Neural cell (in vitro differentiated cells): ENCODE results near the gene ZC3HAV1. TPM values are rescaled to one million over a fixed set of nuclear protein-coding genes. Genes with fewer than 3 reads are reported as not detected.

Experiments used
- H2AFZ ChIP-seq: fragments of 200-600, 300-800 bp; sonication (generic), shearing (Covaris generic); 2 replicates; pipeline ENCODE4 v1.6.0; 2014; ENCODE audit warnings: low read depth, mild to moderate bottlenecking, antibody characterized with exemption, low read length, moderate library complexity
- H3F3A ChIP-seq: fragments of 200-600 bp; shearing (Covaris generic); 2 replicates; pipeline ENCODE4 v1.6.1; 2016; ENCODE audit warnings: mild to moderate bottlenecking, moderate library complexity, mixed read lengths, antibody characterized with exemption, low read length; ENCODE audit not compliant: insufficient read depth, poor library complexity, severe bottlenecking
- H3K27ac ChIP-seq: fragments of 200-600, 300-800 bp; sonication (generic), shearing (Covaris generic); 2 replicates; pipeline ENCODE4 v1.5.1; 2014; ENCODE audit warnings: mild to moderate bottlenecking, low read length, moderate library complexity
- H3K27me3 ChIP-seq: fragments of 300-800, 200-600 bp; sonication (generic), shearing (Covaris generic); 2 replicates; pipeline ENCODE4 v1.6.0; 2014; ENCODE audit warnings: mild to moderate bottlenecking, low read depth, low read length, moderate library complexity; ENCODE audit not compliant: insufficient read depth
- H3K36me3 ChIP-seq: fragments of 300-800, 200-600 bp; sonication (generic), shearing (Covaris generic); 2 replicates; pipeline ENCODE4 v1.5.1; 2014; ENCODE audit warnings: mild to moderate bottlenecking, antibody characterized with exemption, low read length, moderate library complexity; ENCODE audit not compliant: insufficient read depth
- H3K4me2 ChIP-seq: fragments of 300-800, 200-600 bp; sonication (generic), shearing (Covaris generic); 2 replicates; pipeline ENCODE4 v1.6.0; 2014; ENCODE audit warnings: mild to moderate bottlenecking, low read length
- H3K4me3 ChIP-seq: fragments of 300-800, 200-600 bp; sonication (generic), shearing (Covaris generic); 2 replicates; pipeline ENCODE4 v1.5.1; 2014; ENCODE audit warnings: mild to moderate bottlenecking, low read length, moderate library complexity
- H3K79me2 ChIP-seq: fragments of 200-600 bp; shearing (Covaris generic); replicated peaks from 2 replicates; pipeline ENCODE4 v1.6.0; 2014; ENCODE audit warnings: mild to moderate bottlenecking, low read length, moderate library complexity; ENCODE audit not compliant: insufficient read depth
- H3K9ac ChIP-seq: fragments of 300-800, 200-600 bp; sonication (generic), shearing (Covaris generic); 2 replicates; pipeline ENCODE4 v1.6.1; 2016; ENCODE audit warnings: mild to moderate bottlenecking, low read length, mixed read lengths
- H3K9me2 ChIP-seq: fragments of 200-600 bp; shearing (Covaris generic); 2 replicates; pipeline ENCODE4 v1.6.1; 2016; ENCODE audit warnings: mild to moderate bottlenecking, low read length, mixed read lengths; ENCODE audit not compliant: insufficient read depth
- H3K9me3 ChIP-seq: fragments of 200-600, 300-800 bp; sonication (generic), shearing (Covaris generic); 2 replicates; pipeline ENCODE4 v1.6.1; 2016; ENCODE audit warnings: mild to moderate bottlenecking, mixed run types, low read length, moderate library complexity, mixed read lengths
- H4K20me1 ChIP-seq: fragments of 200-600 bp; shearing (Covaris generic); 2 replicates; pipeline ENCODE4 v1.6.1; 2016; ENCODE audit warnings: mild to moderate bottlenecking, mixed run types; ENCODE audit not compliant: insufficient read depth
- EP300 ChIP-seq: fragments of 450-650 bp; conservative IDR thresholded peaks from 2 replicates; pipeline ENCODE4 v1.6.1; 2014; ENCODE audit warnings: antibody characterized with exemption, mild to moderate bottlenecking, moderate library complexity; ENCODE audit not compliant: poor library complexity, severe bottlenecking
- EZH2 ChIP-seq: fragments of 200-600, 300-800 bp; shearing (Covaris generic), sonication (generic); IDR thresholded peaks from 2 replicates; pipeline ENCODE4 v1.6.1; 2014; ENCODE audit warnings: antibody characterized with exemption, low read length, borderline replicate concordance, mild to moderate bottlenecking; ENCODE audit not compliant: insufficient read depth, poor library complexity, severe bottlenecking
- MXI1 ChIP-seq: fragments of 450-650 bp; conservative IDR thresholded peaks from 2 replicates; pipeline ENCODE4 v1.6.1; 2014; ENCODE audit warnings: antibody characterized with exemption, mild to moderate bottlenecking; ENCODE audit not compliant: poor library complexity, severe bottlenecking
- POLR2AphosphoS5 ChIP-seq: IDR thresholded peaks from 2 replicates; pipeline ENCODE4 v1.6.1; 2012
- RAD21 ChIP-seq: fragments of 450-650 bp; conservative IDR thresholded peaks from 2 replicates; pipeline ENCODE4 v1.6.1; 2014; ENCODE audit warnings: antibody characterized with exemption, mild to moderate bottlenecking, moderate library complexity
- SMC3 ChIP-seq: fragments of 450-650 bp; conservative IDR thresholded peaks from 2 replicates; pipeline ENCODE4 v1.6.1; 2014; ENCODE audit warnings: antibody characterized with exemption, mild to moderate bottlenecking, moderate library complexity; ENCODE audit not compliant: poor library complexity
- TAF1 ChIP-seq: IDR thresholded peaks from 2 replicates; pipeline ENCODE4 v1.6.1; 2012; ENCODE audit warnings: low read depth
- polyA plus RNA-seq: library from polyadenylated mRNA; depleted of rRNA; stranded (reverse); fragments of >200 nt; gene quantifications from 2 replicates; pipeline ENCODE4 v1.2.3, GENCODE V29; 2014
- TF ChIP-seq, protein P1 (sequence below): fragments of 450-650 bp; IDR thresholded peaks from 2 replicates; pipeline ENCODE4 v1.5.1; 2014; ENCODE audit warnings: antibody characterized with exemption, mild to moderate bottlenecking, moderate library complexity; ENCODE audit not compliant: poor library complexity, severe bottlenecking
- TF ChIP-seq, protein P2 (sequence below): IDR thresholded peaks from 2 replicates; pipeline ENCODE4 v1.6.1; 2012; ENCODE audit warnings: borderline replicate concordance

The ZC3HAV1 gene
- polyA plus RNA-seq, 1 donor from 2014 or later, result 0.16 TPM

DNA sequence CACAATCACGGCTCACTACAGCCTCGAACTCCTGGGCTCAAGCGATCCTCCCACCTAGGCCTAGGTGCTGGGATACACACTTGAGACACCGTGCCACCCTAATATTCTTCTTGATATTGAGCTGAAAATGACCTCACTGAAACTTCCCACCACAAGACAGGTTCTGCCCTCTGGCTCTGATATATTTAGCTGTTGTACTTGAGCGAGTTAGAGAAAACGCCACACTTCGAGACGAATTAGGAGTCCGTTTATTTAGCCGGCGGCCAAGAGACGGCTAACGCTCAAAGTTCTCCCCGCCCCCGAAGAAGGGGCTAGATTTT, 17.9 kb downstream of the ZC3HAV1 start:
- no peaks in the 10 kb centered on the region for H3K27me3 ChIP-seq
- no peak overlapping the region for H3K27ac ChIP-seq
- H3K9ac ChIP-seq, result no peak overlapping the region
- no peaks in the 10 kb centered on the region for H3K9me2 ChIP-seq
- H2AFZ ChIP-seq, result no peak overlapping the region
- H3K36me3 ChIP-seq, result no peaks in the 10 kb centered on the region
- H3F3A ChIP-seq, result no peaks in the 10 kb centered on the region
- H3K79me2 ChIP-seq, result no peaks in the 10 kb centered on the region
- H3K4me2 ChIP-seq, result no peak overlapping the region
- no peaks in the 10 kb centered on the region for H4K20me1 ChIP-seq
- H3K4me3 ChIP-seq, result no peak overlapping the region
- H3K9me3 ChIP-seq, result no peaks in the 10 kb centered on the region
- no peak for TF ChIP-seq EP300
- TF ChIP-seq, protein P1, sequence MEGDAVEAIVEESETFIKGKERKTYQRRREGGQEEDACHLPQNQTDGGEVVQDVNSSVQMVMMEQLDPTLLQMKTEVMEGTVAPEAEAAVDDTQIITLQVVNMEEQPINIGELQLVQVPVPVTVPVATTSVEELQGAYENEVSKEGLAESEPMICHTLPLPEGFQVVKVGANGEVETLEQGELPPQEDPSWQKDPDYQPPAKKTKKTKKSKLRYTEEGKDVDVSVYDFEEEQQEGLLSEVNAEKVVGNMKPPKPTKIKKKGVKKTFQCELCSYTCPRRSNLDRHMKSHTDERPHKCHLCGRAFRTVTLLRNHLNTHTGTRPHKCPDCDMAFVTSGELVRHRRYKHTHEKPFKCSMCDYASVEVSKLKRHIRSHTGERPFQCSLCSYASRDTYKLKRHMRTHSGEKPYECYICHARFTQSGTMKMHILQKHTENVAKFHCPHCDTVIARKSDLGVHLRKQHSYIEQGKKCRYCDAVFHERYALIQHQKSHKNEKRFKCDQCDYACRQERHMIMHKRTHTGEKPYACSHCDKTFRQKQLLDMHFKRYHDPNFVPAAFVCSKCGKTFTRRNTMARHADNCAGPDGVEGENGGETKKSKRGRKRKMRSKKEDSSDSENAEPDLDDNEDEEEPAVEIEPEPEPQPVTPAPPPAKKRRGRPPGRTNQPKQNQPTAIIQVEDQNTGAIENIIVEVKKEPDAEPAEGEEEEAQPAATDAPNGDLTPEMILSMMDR, result no peak
- TF ChIP-seq RAD21, result no peak
- no peak for TF ChIP-seq TAF1
- TF ChIP-seq EZH2, result no peak
- TF ChIP-seq MXI1, result no peak
- TF ChIP-seq SMC3, result no peak
- no peak for TF ChIP-seq POLR2AphosphoS5
- TF ChIP-seq, protein P2, sequence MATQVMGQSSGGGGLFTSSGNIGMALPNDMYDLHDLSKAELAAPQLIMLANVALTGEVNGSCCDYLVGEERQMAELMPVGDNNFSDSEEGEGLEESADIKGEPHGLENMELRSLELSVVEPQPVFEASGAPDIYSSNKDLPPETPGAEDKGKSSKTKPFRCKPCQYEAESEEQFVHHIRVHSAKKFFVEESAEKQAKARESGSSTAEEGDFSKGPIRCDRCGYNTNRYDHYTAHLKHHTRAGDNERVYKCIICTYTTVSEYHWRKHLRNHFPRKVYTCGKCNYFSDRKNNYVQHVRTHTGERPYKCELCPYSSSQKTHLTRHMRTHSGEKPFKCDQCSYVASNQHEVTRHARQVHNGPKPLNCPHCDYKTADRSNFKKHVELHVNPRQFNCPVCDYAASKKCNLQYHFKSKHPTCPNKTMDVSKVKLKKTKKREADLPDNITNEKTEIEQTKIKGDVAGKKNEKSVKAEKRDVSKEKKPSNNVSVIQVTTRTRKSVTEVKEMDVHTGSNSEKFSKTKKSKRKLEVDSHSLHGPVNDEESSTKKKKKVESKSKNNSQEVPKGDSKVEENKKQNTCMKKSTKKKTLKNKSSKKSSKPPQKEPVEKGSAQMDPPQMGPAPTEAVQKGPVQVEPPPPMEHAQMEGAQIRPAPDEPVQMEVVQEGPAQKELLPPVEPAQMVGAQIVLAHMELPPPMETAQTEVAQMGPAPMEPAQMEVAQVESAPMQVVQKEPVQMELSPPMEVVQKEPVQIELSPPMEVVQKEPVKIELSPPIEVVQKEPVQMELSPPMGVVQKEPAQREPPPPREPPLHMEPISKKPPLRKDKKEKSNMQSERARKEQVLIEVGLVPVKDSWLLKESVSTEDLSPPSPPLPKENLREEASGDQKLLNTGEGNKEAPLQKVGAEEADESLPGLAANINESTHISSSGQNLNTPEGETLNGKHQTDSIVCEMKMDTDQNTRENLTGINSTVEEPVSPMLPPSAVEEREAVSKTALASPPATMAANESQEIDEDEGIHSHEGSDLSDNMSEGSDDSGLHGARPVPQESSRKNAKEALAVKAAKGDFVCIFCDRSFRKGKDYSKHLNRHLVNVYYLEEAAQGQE, result no peak

DNA sequence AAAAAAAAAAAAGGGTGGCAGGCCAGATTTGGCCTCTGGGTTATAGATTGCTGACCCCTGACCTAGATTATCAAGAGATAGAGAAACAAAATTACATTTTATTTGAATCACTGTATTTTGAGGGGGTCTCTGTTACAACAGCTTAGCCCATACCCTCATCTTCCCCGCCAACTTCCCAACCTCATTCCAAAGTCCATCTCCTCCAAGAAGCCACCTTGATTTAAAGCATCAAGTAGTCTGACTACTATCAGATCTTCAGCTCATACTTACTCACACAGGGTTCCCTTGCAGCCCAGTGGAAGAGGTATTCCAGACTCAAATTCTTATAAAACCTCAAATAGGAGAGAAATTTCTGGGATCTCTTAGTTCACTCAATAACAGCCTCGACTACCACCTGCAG, 20.4 kb downstream of the ZC3HAV1 start:
- H3K27ac ChIP-seq, result no peak overlapping the region

More for the DNA sequence above, 20.4 kb downstream of the ZC3HAV1 start:
- no peaks in the 10 kb centered on the region for H3F3A ChIP-seq
- H3K9me2 ChIP-seq, result no peaks in the 10 kb centered on the region
- H3K27me3 ChIP-seq, result no peaks in the 10 kb centered on the region
- no peaks in the 10 kb centered on the region for H4K20me1 ChIP-seq
- no peaks in the 10 kb centered on the region for H3K79me2 ChIP-seq
- H2AFZ ChIP-seq, result no peak overlapping the region
- no peaks in the 10 kb centered on the region for H3K36me3 ChIP-seq
- no peak overlapping the region for H3K9ac ChIP-seq
- H3K9me3 ChIP-seq, result no peaks in the 10 kb centered on the region
- TF ChIP-seq, protein P1, result no peak
- TF ChIP-seq EZH2, result no peak
- no peak for TF ChIP-seq SMC3
- TF ChIP-seq, protein P2, result no peak
- TF ChIP-seq POLR2AphosphoS5, result no peak
- TF ChIP-seq EP300, result no peak
- TF ChIP-seq RAD21, result no peak
- TF ChIP-seq TAF1, result no peak
- no peak for TF ChIP-seq MXI1
- H3K4me3 ChIP-seq, result no peak overlapping the region
- H3K4me2 ChIP-seq, result no peak overlapping the region
